SU-DHL-6 (cell line): ENCODE measurements around the gene TXLNG.

ENCODE experiments used
- CTCF ChIP-seq: fragments of 200-600 bp; sonication (generic); IDR thresholded peaks from one replicate; pipeline ENCODE4 v1.5.1; 2017; ENCODE audit warnings: antibody characterized with exemption, mild to moderate bottlenecking, low read length, moderate library complexity; ENCODE audit not compliant: insufficient read depth, poor library complexity, severe bottlenecking
- EZH2phosphoT487 ChIP-seq: fragments of 200-600 bp; sonication (generic), shearing (Covaris generic); conservative IDR thresholded peaks from 2 replicates; pipeline ENCODE4 v1.6.1; 2018; ENCODE audit warnings: mild to moderate bottlenecking, antibody characterized with exemption, low read length, moderate library complexity, mixed read lengths

DNA sequence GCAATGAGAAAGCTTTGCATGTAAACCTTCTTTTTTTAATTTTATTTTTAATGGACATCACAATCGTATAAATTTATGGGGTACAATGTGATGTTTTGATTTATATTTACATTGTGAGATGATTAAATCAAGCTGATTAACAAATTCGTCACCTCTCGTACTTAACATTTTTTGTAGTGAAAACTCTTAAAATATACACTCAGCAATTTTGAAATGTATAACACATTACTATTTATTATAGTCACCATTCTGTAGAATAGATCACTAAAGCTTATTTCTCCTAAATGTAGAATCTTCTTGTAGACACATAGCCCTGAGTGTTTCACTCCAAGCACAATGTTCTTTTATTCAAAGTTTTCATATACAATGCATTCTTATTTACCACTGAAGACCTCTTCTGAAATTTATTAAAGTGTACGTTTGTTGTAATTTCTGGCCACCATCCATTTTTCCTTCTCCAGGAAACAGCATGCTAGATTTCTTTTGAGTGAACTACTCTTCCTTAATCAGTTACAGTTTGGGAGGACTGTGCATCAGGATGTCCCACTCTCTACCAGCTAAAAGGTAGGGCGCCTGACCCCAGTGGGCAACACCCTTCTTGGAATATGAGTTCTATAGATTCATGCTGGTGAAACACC is 88.3 kb downstream of the TXLNG start:
- TF ChIP-seq CTCF (no peak), EZH2phosphoT487 (no peak)
